D341Med (cell line): ENCODE data around the gene TNFRSF14.

Experiments
- DNase-seq: peaks from one replicate; pipeline ENCODE4 v3.0.0; 2012; ENCODE audit warnings: low spot score

The TNFRSF14 gene

GRCh38 chr1:2602866-2603520, 46.8 kb downstream of the TNFRSF14 start:
- no peak for DNase-seq

- no peak for DNase-seq
Measured at GRCh38 chr1:2603521-2604155, 47.5 kb downstream of the TNFRSF14 start.

- no peak for DNase-seq
Measured at GRCh38 chr1:2604156-2604843, 48.1 kb downstream of the TNFRSF14 start.

- DNase-seq, result no peak
Measured at GRCh38 chr1:2604844-2605508, 48.8 kb downstream of the TNFRSF14 start.

GRCh38 chr1:2605509-2606395, 49.6 kb downstream of the TNFRSF14 start:
- DNase-seq, result no peak

- no peak for DNase-seq
Measured at GRCh38 chr1:2606396-2606880, 50.3 kb downstream of the TNFRSF14 start.

DNA sequence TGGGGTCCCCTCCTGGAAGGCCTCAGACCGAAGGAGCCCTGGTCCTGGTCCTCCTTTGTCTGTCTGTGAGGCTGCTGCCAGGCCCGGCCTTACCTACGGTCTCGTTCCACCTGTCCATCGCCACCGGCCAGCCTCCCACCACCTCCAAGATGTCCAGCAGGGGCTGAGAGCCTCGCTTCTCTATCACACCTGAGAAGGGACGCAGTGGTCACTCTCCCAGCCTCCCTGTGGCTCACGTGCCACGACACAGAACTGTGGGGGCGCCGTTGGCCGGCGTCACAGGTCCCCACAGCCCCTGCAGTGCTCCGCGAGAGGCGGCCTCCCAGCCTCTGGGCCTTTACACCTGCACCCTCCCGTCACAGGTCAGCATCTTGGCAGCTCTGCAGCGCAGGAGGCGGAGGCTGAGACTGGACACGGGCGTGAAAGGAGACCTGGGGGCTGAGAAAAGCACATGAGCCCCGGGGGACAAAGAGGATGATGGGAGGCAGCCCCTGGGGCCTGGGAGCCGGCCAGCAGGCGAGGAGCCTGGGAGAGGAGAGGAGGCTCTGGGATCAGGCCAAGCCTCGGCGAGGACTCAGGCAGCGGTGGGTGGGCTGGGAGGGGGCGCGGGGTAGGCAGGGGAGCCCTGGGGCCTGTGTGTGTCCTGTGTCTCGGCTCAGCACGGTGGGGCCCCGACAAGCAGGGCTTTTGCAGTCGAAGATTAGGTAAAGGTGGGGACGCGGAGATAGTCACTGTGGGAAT, 50.9 kb downstream of the TNFRSF14 start:
- DNase-seq, result no peak

DNA sequence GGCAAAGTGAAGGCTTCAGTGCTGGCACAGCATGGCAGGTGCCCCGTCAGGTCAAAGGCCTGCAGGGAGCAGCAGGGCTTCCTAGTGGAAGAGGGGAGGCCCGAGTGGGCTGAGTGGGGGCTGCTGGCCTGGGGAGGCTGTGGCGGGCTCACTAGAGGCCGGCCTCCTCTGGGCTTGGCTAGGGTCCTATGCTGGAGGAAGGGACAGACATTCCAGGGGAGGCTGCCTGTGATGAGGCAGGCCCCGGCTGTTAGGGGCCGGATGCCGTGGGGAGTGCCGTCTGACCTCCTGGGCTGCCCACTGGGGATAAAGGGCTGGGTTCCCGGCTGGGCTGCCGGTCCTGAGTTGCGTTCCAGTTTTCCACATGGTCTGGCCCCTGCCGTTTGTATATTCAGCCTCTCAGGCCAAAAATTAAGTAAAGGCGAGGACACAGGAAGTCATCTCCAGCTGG, 51.5 kb downstream of the TNFRSF14 start:
- no peak for DNase-seq

DNA sequence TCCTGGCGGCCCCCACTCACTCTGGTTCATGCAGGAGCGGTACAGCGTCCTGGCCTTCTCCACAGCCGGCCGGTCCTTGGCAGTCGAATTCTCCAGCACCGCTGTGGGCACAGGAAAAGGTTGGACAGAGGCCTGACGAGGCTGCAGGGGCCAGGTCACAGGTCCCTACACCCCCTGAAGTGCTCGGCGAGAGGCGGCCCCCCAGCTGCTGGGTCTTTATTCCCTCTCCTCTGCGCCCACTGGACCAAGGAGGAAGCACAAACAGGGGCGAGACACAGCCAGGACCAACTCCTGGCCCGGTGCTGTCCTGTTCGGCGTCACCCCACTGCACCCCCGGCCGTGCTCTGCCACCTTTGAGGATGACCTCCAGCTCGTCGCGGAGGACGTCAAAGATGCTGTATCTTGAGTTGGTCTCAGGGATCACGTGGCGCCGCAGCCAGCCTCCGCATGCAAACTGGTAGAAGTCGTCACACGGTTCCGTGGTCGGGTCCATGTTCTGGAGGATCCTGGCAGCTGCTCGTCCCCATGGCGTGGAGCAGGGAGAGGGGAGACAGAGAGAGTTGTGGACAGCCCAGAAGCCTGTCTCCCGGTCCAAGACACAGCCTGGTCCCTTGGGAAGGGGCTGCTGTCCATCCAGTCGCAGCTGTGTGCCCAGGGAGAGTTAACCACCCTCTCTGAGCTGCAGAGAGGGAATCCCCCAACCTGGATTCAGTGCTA, 53.3 kb downstream of the TNFRSF14 start:
- DNase-seq, result peak; percentile 19

GRCh38 chr1:2610036-2610959, 54.1 kb downstream of the TNFRSF14 start:
- peak; percentile 22 for DNase-seq

DNA sequence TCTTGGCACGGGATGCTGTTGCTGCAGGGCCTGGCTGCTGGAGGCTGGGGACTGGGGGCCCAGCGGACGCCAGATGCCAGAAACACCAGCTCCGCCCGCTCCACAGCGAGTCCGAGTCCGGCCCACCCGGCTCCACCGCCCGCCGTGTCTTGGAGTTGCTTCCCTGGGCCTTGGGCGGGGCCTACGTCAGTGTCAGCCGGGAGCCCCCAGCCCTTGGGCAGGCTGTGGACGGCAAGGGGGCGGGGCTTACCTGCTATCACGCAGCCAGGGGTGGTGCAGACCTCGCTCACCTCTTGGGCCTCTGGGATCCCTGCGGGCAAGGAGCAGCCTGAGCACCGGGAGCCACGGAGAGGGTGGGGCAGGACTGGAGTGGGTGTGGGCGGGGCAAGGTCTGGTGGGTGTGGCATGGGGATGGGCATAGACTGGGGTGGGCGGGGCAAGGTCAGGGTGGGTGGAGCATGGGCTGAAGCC, 54.9 kb downstream of the TNFRSF14 start:
- peak; percentile 56 for DNase-seq

DNA sequence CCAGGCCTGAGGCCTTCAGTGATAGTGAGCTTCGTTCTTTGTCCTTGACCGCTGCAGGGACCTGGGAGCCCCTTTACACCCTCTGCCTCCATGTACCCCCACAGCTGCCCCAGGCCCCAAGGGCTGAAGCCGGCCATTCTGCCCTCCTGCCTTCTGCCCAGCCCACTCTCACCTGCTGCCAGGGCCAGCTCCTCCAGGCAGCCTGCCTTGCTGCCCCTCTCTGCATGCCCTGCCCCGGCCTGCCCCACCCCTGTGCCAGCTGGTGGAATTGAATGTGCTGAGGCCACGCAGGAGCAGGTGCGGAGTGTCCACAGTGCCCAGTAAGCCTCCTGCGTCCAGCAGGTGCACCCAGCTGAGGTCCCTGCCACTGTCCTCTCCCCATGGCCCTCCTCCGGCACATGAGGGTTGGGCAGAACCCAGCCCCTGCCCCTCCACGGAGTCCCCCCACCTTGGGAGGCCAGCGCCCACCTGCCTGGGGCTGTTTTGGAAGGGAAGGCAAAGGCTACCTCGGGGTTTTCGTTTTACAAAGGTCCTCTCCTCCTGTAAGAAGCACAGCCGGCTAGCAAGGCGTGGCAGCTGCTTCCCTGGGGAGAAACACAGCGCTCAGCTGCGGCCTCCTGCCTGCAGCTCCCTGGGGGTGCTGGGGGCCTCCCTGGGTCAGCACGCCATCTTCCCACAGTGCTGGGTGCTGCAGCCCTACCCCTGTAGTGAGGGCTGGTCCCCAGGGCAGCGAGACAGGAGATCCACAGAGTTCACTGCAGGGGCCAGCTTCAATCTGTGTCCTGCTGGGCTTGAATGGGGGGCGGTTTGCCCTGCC, 55.7 kb downstream of the TNFRSF14 start:
- peak; percentile 21 for DNase-seq

DNA sequence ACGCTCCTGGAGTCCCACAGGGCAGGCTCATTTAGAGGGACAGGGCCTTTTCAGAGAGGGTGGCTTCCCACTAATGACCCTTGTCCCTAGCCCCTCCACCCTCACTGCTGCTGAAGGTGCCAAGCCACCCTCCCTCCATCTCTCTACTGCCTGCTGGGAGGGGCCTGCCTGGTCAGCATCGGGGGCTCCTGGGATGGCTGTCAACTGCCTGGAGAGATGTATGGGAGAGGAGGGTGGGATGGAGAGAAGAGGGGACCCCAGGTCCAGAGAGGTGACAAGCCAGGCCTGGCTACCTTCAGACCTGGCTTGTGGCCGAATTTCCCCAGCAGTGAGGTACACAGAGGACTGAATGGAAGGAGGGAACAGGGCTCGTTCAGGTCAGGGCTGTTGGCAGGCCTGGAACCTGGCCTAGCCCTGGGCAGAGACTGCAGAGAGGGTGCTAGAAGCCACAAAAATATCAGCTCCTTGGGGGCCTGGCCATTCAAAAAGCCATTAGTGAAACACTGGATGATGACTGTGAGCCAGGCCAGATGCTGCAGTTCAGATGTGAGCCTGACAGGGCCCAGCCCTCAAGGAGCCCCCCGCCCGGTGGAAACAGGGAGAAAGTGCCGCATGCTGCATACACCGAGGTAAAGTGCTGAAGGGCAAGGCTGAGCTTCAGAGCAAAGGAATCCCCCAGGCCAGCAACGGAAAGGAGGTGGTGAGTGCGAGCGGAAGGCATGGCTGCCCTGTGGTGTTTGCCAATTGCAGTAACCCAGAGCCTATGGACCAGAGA, 56.6 kb downstream of the TNFRSF14 start:
- no peak for DNase-seq
